Urothelium cell line (cell line): ENCODE measurements around the gene EPHB1.

Experiments
- DNase-seq: peaks from one replicate; pipeline ENCODE4 v3.0.0; 2011; ENCODE audit warnings: low spot score, mixed read lengths
- FAIRE-seq: peaks from 2 replicates; lab custom pipeline; 2011; peaks lifted over from hg19 to GRCh38; lab: Jason Lieb, UNC

Gene EPHB1

GRCh38 chr3:135076341-135076740, 281.3 kb downstream of the EPHB1 start:
- no peak for DNase-seq
- FAIRE-seq: no peak

- FAIRE-seq (no peak), DNase-seq (no peak)
Observed at GRCh38 chr3:135077186-135077585, 282.1 kb downstream of the EPHB1 start.

GRCh38 chr3:135078283-135078682, 283.2 kb downstream of the EPHB1 start:
- DNase-seq: no peak
- no peak for FAIRE-seq

GRCh38 chr3:135079095-135079494, 284.0 kb downstream of the EPHB1 start:
- FAIRE-seq (no peak), DNase-seq (no peak)

- FAIRE-seq (no peak), DNase-seq (no peak)
Observed at GRCh38 chr3:135081451-135081850, 286.4 kb downstream of the EPHB1 start.

- FAIRE-seq: no peak
- no peak for DNase-seq
Observed at GRCh38 chr3:135081856-135082434, 286.9 kb downstream of the EPHB1 start.

- no peak for FAIRE-seq
- no peak for DNase-seq
Observed at GRCh38 chr3:135082706-135083105, 287.6 kb downstream of the EPHB1 start.

GRCh38 chr3:135083179-135083578, 288.1 kb downstream of the EPHB1 start:
- no peak for FAIRE-seq
- no peak for DNase-seq

- DNase-seq (no peak), FAIRE-seq (no peak)
Observed at GRCh38 chr3:135083756-135084155, 288.7 kb downstream of the EPHB1 start.

GRCh38 chr3:135084405-135084804, 289.3 kb downstream of the EPHB1 start:
- FAIRE-seq (no peak), DNase-seq (peak; percentile 9)

GRCh38 chr3:135084976-135085375, 289.9 kb downstream of the EPHB1 start:
- DNase-seq (no peak), FAIRE-seq (no peak)

GRCh38 chr3:135085652-135086436, 290.8 kb downstream of the EPHB1 start:
- FAIRE-seq (no peak), DNase-seq (no peak)

- no peak for DNase-seq
Observed at GRCh38 chr3:135087782-135088181, 292.7 kb downstream of the EPHB1 start.

GRCh38 chr3:135089451-135089850, 294.4 kb downstream of the EPHB1 start:
- no peak for DNase-seq
- no peak for FAIRE-seq

More at GRCh38 chr3:135087782-135088181, 292.7 kb downstream of the EPHB1 start:
- no peak for FAIRE-seq

- DNase-seq (no peak), FAIRE-seq (no peak)
Observed at GRCh38 chr3:135090020-135090717, 295.1 kb downstream of the EPHB1 start.

GRCh38 chr3:135091946-135092345, 296.9 kb downstream of the EPHB1 start:
- DNase-seq (no peak), FAIRE-seq (no peak)

- DNase-seq (no peak), FAIRE-seq (no peak)
Observed at GRCh38 chr3:135093121-135093520, 298.1 kb downstream of the EPHB1 start.

- FAIRE-seq (no peak), DNase-seq (no peak)
Observed at GRCh38 chr3:135097276-135097946, 302.4 kb downstream of the EPHB1 start.

GRCh38 chr3:135099734-135100355, 304.8 kb downstream of the EPHB1 start:
- no peak for DNase-seq
- FAIRE-seq: no peak

- no peak for DNase-seq
- FAIRE-seq: no peak
Observed at GRCh38 chr3:135100366-135100765, 305.3 kb downstream of the EPHB1 start.

GRCh38 chr3:135103917-135104316, 308.9 kb downstream of the EPHB1 start:
- DNase-seq: no peak
- FAIRE-seq: no peak
